Measurements from ENCODE around the gene APOBEC4.

The APOBEC4 gene

GRCh38 chr1:183597656-183598347 is 55.3 kb downstream of the APOBEC4 start:
- Histone ChIP-seq H3K9me3 (ENCODE audit: low read depth, low read length) (no peaks in the 10 kb centered on the region), H3K27ac (no peak overlapping the region), H3K36me3 (ENCODE audit: insufficient read depth, low read length) (no peaks in the 10 kb centered on the region), H3K4me3 (no peak overlapping the region), H3K9ac (ENCODE audit: insufficient read length) (no peak overlapping the region)
- DNase-seq (ENCODE audit: low read depth, low spot score): no peak
- no peak for TF ChIP-seq FOXP2 (optimal IDR thresholded peaks at IDR 0.05; ENCODE audit: control extremely low read depth, extremely low read length, insufficient read depth)
- no peak for TF ChIP-seq POLR2AphosphoS5 (IDR thresholded peaks at IDR 0.05; ENCODE audit: borderline replicate concordance, low read depth, low read length)
- TF ChIP-seq EZH2 (IDR thresholded peaks at IDR 0.05): no peak

- Histone ChIP-seq H3K4me3 (no peak overlapping the region), H3K9me3 (ENCODE audit: low read depth, low read length) (no peaks in the 10 kb centered on the region), H3K36me3 (ENCODE audit: insufficient read depth, low read length) (no peaks in the 10 kb centered on the region), H3K27ac (no peak overlapping the region), H3K9ac (ENCODE audit: insufficient read length) (no peak overlapping the region)
- no peak for TF ChIP-seq EZH2 (IDR thresholded peaks at IDR 0.05)
- no peak for TF ChIP-seq POLR2AphosphoS5 (IDR thresholded peaks at IDR 0.05; ENCODE audit: borderline replicate concordance, low read depth, low read length)
- TF ChIP-seq FOXP2 (optimal IDR thresholded peaks at IDR 0.05; ENCODE audit: control extremely low read depth, extremely low read length, insufficient read depth): no peak
- DNase-seq (ENCODE audit: low read depth, low spot score): no peak
These were observed 56.6 kb downstream of the APOBEC4 start for GRCh38 chr1:183596500-183596899.

Measured in SK-N-MC (cell line).